ENCODE results near the gene TMA16. TPM values are rescaled to one million over a fixed set of nuclear protein-coding genes. Genes with fewer than 3 reads are reported as not detected.
"Not testable (repeated sequence)": the region's sequence is repeated elsewhere in the genome, so short reads cannot be mapped to it uniquely, and the experiment has no call there.

The TMA16 gene
- total RNA-seq, 4 donors from 2014 or later = 19.5 to 24.8 (median 23.4) TPM

DNA sequence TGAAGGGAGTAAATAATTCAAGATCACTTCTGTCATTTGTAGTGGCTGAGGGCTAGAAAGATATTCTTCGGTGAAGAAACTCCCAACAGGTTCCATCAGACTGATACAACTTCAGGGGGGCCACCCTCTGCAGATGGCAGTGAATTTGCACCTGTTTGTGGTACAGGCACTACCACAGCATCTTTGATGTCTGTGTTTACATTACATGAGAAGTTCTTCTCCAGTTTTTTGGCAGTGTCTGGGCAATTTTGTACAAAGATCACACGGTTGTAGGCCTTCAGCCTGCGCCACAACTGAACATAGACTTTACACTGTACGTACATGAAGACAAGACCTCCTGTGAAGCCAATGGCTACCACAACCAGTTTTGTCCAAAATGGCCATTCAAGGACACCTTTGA lies 34.2 kb downstream of the TMA16 start:
- TF ChIP-seq, protein P1, sequence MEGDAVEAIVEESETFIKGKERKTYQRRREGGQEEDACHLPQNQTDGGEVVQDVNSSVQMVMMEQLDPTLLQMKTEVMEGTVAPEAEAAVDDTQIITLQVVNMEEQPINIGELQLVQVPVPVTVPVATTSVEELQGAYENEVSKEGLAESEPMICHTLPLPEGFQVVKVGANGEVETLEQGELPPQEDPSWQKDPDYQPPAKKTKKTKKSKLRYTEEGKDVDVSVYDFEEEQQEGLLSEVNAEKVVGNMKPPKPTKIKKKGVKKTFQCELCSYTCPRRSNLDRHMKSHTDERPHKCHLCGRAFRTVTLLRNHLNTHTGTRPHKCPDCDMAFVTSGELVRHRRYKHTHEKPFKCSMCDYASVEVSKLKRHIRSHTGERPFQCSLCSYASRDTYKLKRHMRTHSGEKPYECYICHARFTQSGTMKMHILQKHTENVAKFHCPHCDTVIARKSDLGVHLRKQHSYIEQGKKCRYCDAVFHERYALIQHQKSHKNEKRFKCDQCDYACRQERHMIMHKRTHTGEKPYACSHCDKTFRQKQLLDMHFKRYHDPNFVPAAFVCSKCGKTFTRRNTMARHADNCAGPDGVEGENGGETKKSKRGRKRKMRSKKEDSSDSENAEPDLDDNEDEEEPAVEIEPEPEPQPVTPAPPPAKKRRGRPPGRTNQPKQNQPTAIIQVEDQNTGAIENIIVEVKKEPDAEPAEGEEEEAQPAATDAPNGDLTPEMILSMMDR (IDR thresholded peaks at IDR 0.05) = no peak
- TF ChIP-seq POLR2A (IDR thresholded peaks at IDR 0.05) = no peak
- WGBS, 2 donors = 94 to 97% methylated on average over 4 of the region's 4 CpGs
- Histone ChIP-seq H3K27me3 (no peaks in the 10 kb centered on the region), H3K9me3 (no peaks in the 10 kb centered on the region), H3K4me1 (no peaks in the 10 kb centered on the region), H3K36me3 (peaks cover 6% of the 10 kb centered on the region in 2 donors), H3K27ac (no peak overlapping the region), H3K4me3 (replicated peaks in 1 of 3) (no peak overlapping the region)
- intact Hi-C loops (cut with DNase I) = no loop called here
- DNase-seq = no peak

DNA sequence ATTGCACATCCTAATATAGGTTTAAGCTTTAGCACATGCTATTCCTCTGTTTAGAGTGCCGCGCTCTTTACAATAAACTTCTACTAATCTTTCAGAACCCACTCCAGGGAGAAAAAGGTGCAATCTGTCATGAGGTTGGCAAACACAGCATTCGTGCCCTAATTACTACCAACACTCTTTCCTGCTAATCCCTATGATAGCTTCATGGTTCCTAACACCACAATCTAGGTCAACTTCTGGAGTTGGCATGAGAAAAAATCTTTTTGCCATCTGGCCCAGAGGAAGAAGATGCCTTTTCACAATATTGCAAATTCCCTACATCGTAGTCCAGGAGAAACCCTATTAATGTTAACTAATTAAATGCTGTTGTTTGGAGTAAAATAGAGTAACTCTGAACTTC lies 39.6 kb downstream of the TMA16 start:
- Histone ChIP-seq H3K4me1 (no peaks in the 10 kb centered on the region), H3K27me3 (no peaks in the 10 kb centered on the region), H3K36me3 (peaks cover 0 to 6% of the 10 kb centered on the region in 2 donors), H3K9me3 (no peaks in the 10 kb centered on the region), H3K4me3 (replicated peaks in 1 of 3) (no peak overlapping the region), H3K27ac (no peak overlapping the region)
- TF ChIP-seq, protein P1 (IDR thresholded peaks at IDR 0.05) = no peak
- no peak for TF ChIP-seq POLR2A (IDR thresholded peaks at IDR 0.05)
- no peak for DNase-seq
- intact Hi-C loops (cut with DNase I) = no loop called here
- WGBS, 2 donors = 90 to 92% methylated on average over 4 of the region's 4 CpGs

DNA sequence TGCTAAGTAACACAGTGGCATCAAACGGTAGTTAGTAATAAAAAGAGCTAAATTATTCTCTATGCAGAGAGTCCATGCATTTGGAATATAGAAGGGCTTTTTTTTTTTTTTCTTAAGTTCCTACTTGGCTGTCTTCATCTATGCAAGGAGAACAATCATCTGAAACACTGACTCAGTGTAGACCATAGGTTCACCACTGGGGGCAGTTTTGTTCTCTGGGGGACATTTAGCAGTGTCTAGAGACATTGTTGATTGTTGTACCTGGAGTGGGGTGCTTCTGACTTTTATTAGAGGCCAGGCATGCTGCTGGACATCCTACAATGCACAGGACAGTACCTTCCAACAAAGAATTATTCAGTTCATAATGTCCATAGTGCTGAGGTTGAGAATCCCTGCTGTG lies 41.2 kb downstream of the TMA16 start:
- DNase-seq = no peak
- no peak overlapping the region for H3K4me3 ChIP-seq (replicated peaks in 1 of 3)
- 92 to 93% methylated on average over 1 of the region's 1 CpG for WGBS, 2 donors
- no peak overlapping the region for H3K27ac ChIP-seq
- no peaks in the 10 kb centered on the region for H3K4me1 ChIP-seq
- TF ChIP-seq, protein P1 (IDR thresholded peaks at IDR 0.05) = no peak
- TF ChIP-seq POLR2A (IDR thresholded peaks at IDR 0.05) = no peak
- H3K36me3 ChIP-seq = no peaks in the 10 kb centered on the region
- intact Hi-C loops (cut with DNase I) = no loop called here
- H3K27me3 ChIP-seq = no peaks in the 10 kb centered on the region
- no peaks in the 10 kb centered on the region for H3K9me3 ChIP-seq

DNA sequence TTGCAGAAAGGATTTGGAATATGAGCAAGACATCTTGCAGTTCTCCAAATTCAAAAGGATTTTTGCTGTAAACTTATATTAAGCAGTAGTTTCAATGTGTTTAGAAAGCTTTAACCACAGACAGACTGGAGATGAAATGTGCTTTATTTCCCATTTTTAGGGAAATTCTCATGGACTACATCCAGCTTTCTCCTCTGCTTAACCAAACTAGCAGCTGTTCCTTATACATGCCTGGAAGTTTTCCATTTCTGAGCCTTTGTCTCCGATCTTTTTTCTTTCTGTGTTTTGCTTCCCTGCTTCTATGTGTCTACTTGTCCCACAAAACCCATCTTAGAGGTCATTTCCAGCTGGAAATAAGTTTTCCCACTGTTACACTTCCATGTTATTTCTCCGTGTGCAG lies 41.6 kb downstream of the TMA16 start:
- H3K27me3 ChIP-seq = no peaks in the 10 kb centered on the region

DNA sequence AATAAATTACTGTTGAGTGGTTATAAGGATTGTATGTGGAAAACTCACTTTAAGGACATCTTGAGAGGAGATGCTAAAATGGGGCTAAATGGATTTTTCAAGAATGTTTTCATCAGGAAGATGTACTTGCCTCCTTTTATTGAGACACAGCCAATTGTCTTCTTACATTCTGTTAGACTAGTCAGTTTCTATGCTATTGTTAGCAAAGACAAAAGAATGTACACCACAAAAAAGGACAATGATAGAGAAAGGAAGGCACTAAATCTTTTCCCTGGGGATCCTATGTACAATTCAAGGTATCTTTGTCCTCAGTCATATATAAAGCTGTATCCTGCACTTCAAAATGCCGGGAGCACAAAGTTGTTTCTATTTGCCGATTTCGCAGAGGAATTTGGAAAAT lies 42.6 kb downstream of the TMA16 start:
- TF ChIP-seq, protein P1 (IDR thresholded peaks at IDR 0.05) = no peak
- no peak for TF ChIP-seq POLR2A (IDR thresholded peaks at IDR 0.05)
- H3K9me3 ChIP-seq = no peaks in the 10 kb centered on the region
- no peaks in the 10 kb centered on the region for H3K27me3 ChIP-seq
- DNase-seq = no peak
- H3K4me3 ChIP-seq (replicated peaks in 1 of 3) = no peak overlapping the region
- no peaks in the 10 kb centered on the region for H3K36me3 ChIP-seq
- no peaks in the 10 kb centered on the region for H3K4me1 ChIP-seq
- no peak overlapping the region for H3K27ac ChIP-seq
- WGBS, 2 donors = 92 to 93% methylated on average over 3 of the region's 3 CpGs
- intact Hi-C loops (cut with DNase I) = no loop called here

More for the DNA sequence above, 41.6 kb downstream of the TMA16 start:
- Histone ChIP-seq H3K4me1 (no peaks in the 10 kb centered on the region), H3K9me3 (no peaks in the 10 kb centered on the region), H3K27ac (no peak overlapping the region), H3K36me3 (no peaks in the 10 kb centered on the region), H3K4me3 (replicated peaks in 1 of 3) (no peak overlapping the region)
- no peak for DNase-seq
- 37 to 50% methylated on average over 2 of the region's 2 CpGs for WGBS, 2 donors
- intact Hi-C loops (cut with DNase I) = no loop called here
- no peak for TF ChIP-seq POLR2A (IDR thresholded peaks at IDR 0.05)
- TF ChIP-seq, protein P1 (IDR thresholded peaks at IDR 0.05) = no peak

DNA sequence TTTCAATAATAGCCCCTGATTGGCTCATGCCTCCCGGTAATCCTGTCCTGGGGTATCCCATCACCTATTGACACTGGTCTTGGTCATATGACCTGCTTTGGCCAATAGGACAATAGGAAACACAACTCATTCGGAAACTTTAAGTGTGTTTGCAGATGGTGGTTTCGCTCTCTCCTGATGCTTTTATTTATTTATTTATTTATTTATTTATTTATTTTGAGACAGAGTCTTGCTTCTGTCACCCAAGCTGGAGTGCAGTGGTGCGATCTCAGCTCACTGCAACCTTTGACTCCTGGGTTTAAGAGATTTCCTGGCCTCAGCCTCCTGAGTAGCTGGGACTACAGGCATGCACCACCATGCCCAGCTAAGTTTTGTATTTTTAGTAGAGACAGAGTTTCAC lies 44.3 kb downstream of the TMA16 start:
- DNase-seq; H3K4me1 ChIP-seq; H3K4me3 ChIP-seq (replicated peaks in 1 of 3); H3K36me3 ChIP-seq; intact Hi-C loops (cut with DNase I); H3K27me3 ChIP-seq; H3K9me3 ChIP-seq; H3K27ac ChIP-seq: not testable (repeated sequence)
- WGBS, 2 donors = 80 to 99% methylated on average over 4 of the region's 4 CpGs
